HCT116 (cell line): ENCODE data around the gene ABHD10. TPM values are rescaled to one million over a fixed set of nuclear protein-coding genes. Genes with fewer than 3 reads are reported as not detected.

ENCODE experiments used
- ATAC-seq: fragments of 200-7000 bp; cut with Tn5 transposase; 2 replicates; pipeline ENCODE4 v1.9.1; 2020; ENCODE audit warnings: mild to moderate bottlenecking, moderate library complexity
- BruUV-seq: library from RNA; stranded (reverse); fragments of 400-500 nt; replicated peaks from 2 replicates; lab custom pipeline; 2021; lab: Mats Ljungman, UMichigan
- CTCF ChIA-PET: fragments of 300-600 bp; sonication (Branson Sonifier 250); formaldehyde crosslinking; loops from one replicate; lab custom pipeline; 2021; ENCODE audit warnings: antibody characterized with exemption; lab: Charles Lee
- POLR2A ChIA-PET: fragments of 300-600, 350-600 bp; sonication (Branson Sonifier 250); formaldehyde crosslinking; loops from one replicate; lab custom pipeline; 2021; ENCODE audit warnings: antibody characterized with exemption; lab: Charles Lee
- RAD21 ChIA-PET, 2 experiments: fragments of 300-600 bp; sonication (Branson Sonifier 250); formaldehyde crosslinking; loops; one replicate each; lab custom pipeline; 2023; ENCODE audit warnings: low total read pairs in 2 of 2; ENCODE audit not compliant: uncharacterized antibody in 2 of 2, unreplicated experiment in 2 of 2, low non-redundant PET in 1 of 2; lab: Charles Lee
- DNase-seq: peaks from one replicate; pipeline ENCODE4 v3.0.0-alpha.2; 2010; ENCODE audit warnings: low read depth, low spot score
- H2AFZ ChIP-seq: fragments of 200-600 bp; shearing (Covaris generic), sonication (generic); 2 replicates; pipeline ENCODE4 v1.6.1; 2017; ENCODE audit warnings: low read depth, mixed run types, mixed read lengths, antibody characterized with exemption, low read length; ENCODE audit not compliant: poor library complexity, severe bottlenecking
- H3K27ac ChIP-seq: 2 replicates; pipeline ENCODE4 v1.5.1; 2012; ENCODE audit warnings: low read depth, low read length
- H3K27me3 ChIP-seq: fragments of 200-600 bp; sonication (generic); 2 replicates; pipeline ENCODE4 v1.6.1; 2016; ENCODE audit warnings: mixed run types, low read length, mixed read lengths; ENCODE audit not compliant: insufficient read depth
- H3K36me3 ChIP-seq, 2 experiments: fragments of 200-500 bp in 1 of 2; fragments of 200-600 bp in 1 of 2; sonication (Bioruptor generic) in 1 of 2; sonication (generic) in 1 of 2; 2 replicates each; pipeline versions ENCODE4 v1.5.1 to v1.6.1; 2014 to 2016; ENCODE audit warnings: low read length in 2 of 2, inconsistent platforms in 1 of 2, mixed read lengths in 1 of 2, mixed run types in 1 of 2; ENCODE audit not compliant: insufficient read depth in 2 of 2, control insufficient read depth in 1 of 2
- H3K4me1 ChIP-seq, 2 experiments: fragments of 200-600 bp in 1 of 2; sonication (generic) in 1 of 2; 2 replicates each; pipeline versions ENCODE4 v1.5.1 to v1.6.1; 2012 to 2017; ENCODE audit warnings: low read length in 2 of 2, inconsistent platforms in 1 of 2, mild to moderate bottlenecking in 1 of 2, mixed read lengths in 1 of 2, mixed run types in 1 of 2, moderate library complexity in 1 of 2; ENCODE audit not compliant: insufficient read depth in 2 of 2, control insufficient read depth in 1 of 2
- H3K4me2 ChIP-seq: fragments of 200-600 bp; sonication (generic); 2 replicates; pipeline ENCODE4 v1.6.1; 2017; ENCODE audit warnings: mixed run types, low read length, mixed read lengths
- H3K4me3 ChIP-seq, 2 experiments: fragments of 200-600 bp in 1 of 2; sonication (generic) in 1 of 2; replicated peaks in 1 of 2; 2 replicates each; pipeline ENCODE4 v1.5.1; 2011 to 2016; ENCODE audit warnings: low read length in 2 of 2, control low read depth in 1 of 2, low read depth in 1 of 2, mild to moderate bottlenecking in 1 of 2, mixed read lengths in 1 of 2, mixed run types in 1 of 2
- H3K79me2 ChIP-seq: fragments of 200-600 bp; sonication (generic); 2 replicates; pipeline ENCODE4 v1.6.1; 2017; ENCODE audit warnings: mild to moderate bottlenecking, mixed run types, low read length, moderate library complexity, mixed read lengths; ENCODE audit not compliant: insufficient read depth
- H3K9ac ChIP-seq: fragments of 200-600 bp; sonication (generic); 2 replicates; pipeline ENCODE4 v1.6.1; 2016; ENCODE audit warnings: low read length, mixed read lengths
- H3K9me2 ChIP-seq: fragments of 200-600 bp; sonication (generic), shearing (Covaris generic); 2 replicates; pipeline ENCODE4 v1.6.1; 2017; ENCODE audit warnings: mixed run types, mild to moderate bottlenecking, moderate library complexity; ENCODE audit not compliant: insufficient read depth
- H3K9me3 ChIP-seq, 2 experiments: fragments of 200-500 bp in 1 of 2; fragments of 200-600 bp in 1 of 2; sonication (Bioruptor generic) in 1 of 2; sonication (generic) in 1 of 2; 2 replicates each; pipeline ENCODE4 v1.6.1; 2014 to 2017; ENCODE audit warnings: low read length in 2 of 2, mixed read lengths in 2 of 2, inconsistent platforms in 1 of 2, low read depth in 1 of 2, mild to moderate bottlenecking in 1 of 2, mixed run types in 1 of 2, moderate library complexity in 1 of 2; ENCODE audit not compliant: control insufficient read depth in 1 of 2, insufficient read depth in 1 of 2
- H4K20me1 ChIP-seq: fragments of 200-600 bp; sonication (generic), shearing (Covaris generic); 2 replicates; pipeline ENCODE4 v1.6.1; 2017; ENCODE audit warnings: mixed run types, mild to moderate bottlenecking, moderate library complexity; ENCODE audit not compliant: insufficient read depth
- CEBPB ChIP-seq: IDR thresholded peaks from 2 replicates; pipeline ENCODE4 v1.6.1; 2012; ENCODE audit warnings: low read depth
- CTCF ChIP-seq, 3 experiments: fragments of 200-600 bp in 1 of 3; sonication (generic) in 1 of 3; IDR thresholded peaks in 2 of 3; conservative IDR thresholded peaks in 1 of 3; 2 replicates each; pipeline ENCODE4 v1.5.1; 2012 to 2017; ENCODE audit warnings: low read depth in 2 of 3, low read length in 2 of 3, antibody characterized with exemption in 1 of 3, borderline replicate concordance in 1 of 3, control low read depth in 1 of 3, mild to moderate bottlenecking in 1 of 3, mixed read lengths in 1 of 3, mixed run types in 1 of 3, moderate library complexity in 1 of 3; ENCODE audit not compliant: insufficient read depth in 1 of 3
- ELF1 ChIP-seq: IDR thresholded peaks from 2 replicates; pipeline ENCODE4 v1.6.1; 2012; ENCODE audit warnings: low read depth, borderline replicate concordance
- EZH2 ChIP-seq: fragments of 200-600 bp; sonication (generic); IDR thresholded peaks from 2 replicates; pipeline ENCODE4 v1.6.1; 2017; ENCODE audit warnings: antibody characterized with exemption, mixed run types
- EZH2phosphoT487 ChIP-seq: fragments of 200-600 bp; IDR thresholded peaks from 2 replicates; pipeline ENCODE4 v1.6.1; 2018; ENCODE audit warnings: antibody characterized with exemption, borderline replicate concordance
- FOSL1 ChIP-seq: IDR thresholded peaks from 2 replicates; pipeline ENCODE4 v1.6.1; 2012; ENCODE audit warnings: low read depth
- JUND ChIP-seq: IDR thresholded peaks from 2 replicates; pipeline ENCODE4 v1.6.1; 2012
- MAX ChIP-seq: IDR thresholded peaks from 2 replicates; pipeline ENCODE4 v1.6.1; 2012
- POLR2A ChIP-seq: IDR thresholded peaks from 2 replicates; pipeline ENCODE4 v1.7.0; 2011; ENCODE audit warnings: borderline replicate concordance; ENCODE audit not compliant: insufficient read depth, insufficient read length; ENCODE audit errors: extremely low read depth
- POLR2AphosphoS5 ChIP-seq: IDR thresholded peaks from 2 replicates; pipeline ENCODE4 v1.6.1; 2011; ENCODE audit warnings: mild to moderate bottlenecking, low read depth, low read length, moderate library complexity
- RAD21 ChIP-seq: IDR thresholded peaks from 2 replicates; pipeline ENCODE4 v1.6.1; 2012; ENCODE audit warnings: low read depth, mild to moderate bottlenecking
- REST ChIP-seq: IDR thresholded peaks from 2 replicates; pipeline ENCODE4 v1.6.1; 2012; ENCODE audit warnings: low read depth
- SIN3A ChIP-seq: IDR thresholded peaks from 2 replicates; pipeline ENCODE4 v1.6.1; 2012; ENCODE audit warnings: low read depth
- SP1 ChIP-seq: IDR thresholded peaks from 2 replicates; pipeline ENCODE4 v1.6.1; 2012; ENCODE audit warnings: low read depth
- SRF ChIP-seq: IDR thresholded peaks from 2 replicates; pipeline ENCODE4 v1.6.1; 2012; ENCODE audit warnings: low read depth
- TCF7L2 ChIP-seq: IDR thresholded peaks from 2 replicates; pipeline ENCODE4 v1.7.0; 2011; ENCODE audit warnings: borderline replicate concordance, inconsistent platforms; ENCODE audit not compliant: insufficient read depth, insufficient read length; ENCODE audit errors: extremely low read depth
- YY1 ChIP-seq: IDR thresholded peaks from 2 replicates; pipeline ENCODE4 v1.6.1; 2011; ENCODE audit warnings: low read length, low read depth, moderate library complexity, mild to moderate bottlenecking; ENCODE audit not compliant: insufficient replicate concordance; ENCODE audit errors: extremely low read depth
- ZBTB33 ChIP-seq: IDR thresholded peaks from 2 replicates; pipeline ENCODE4 v1.6.1; 2011; ENCODE audit warnings: mild to moderate bottlenecking, low read length, moderate library complexity; ENCODE audit not compliant: insufficient replicate concordance; ENCODE audit errors: extremely low read depth
- ZFX ChIP-seq: fragments of 450-650 bp; IDR thresholded peaks from 2 replicates; pipeline ENCODE4 v1.6.1; 2017
- ZNF274 ChIP-seq: fragments of 200-500 bp; sonication (Bioruptor generic); IDR thresholded peaks from 2 replicates; pipeline ENCODE4 v1.6.1; 2014; ENCODE audit warnings: mild to moderate bottlenecking, low read depth, low read length, inconsistent platforms
- intact Hi-C: fragments of 100-400 bp; cut with micrococcal nuclease; formaldehyde crosslinking; loops from 2 replicates; pipeline ENCODE4 v1.10.0; 2022
- total RNA-seq: library from RNA; stranded (reverse); gene quantifications from one replicate; pipeline ENCODE4 v1.2.1, GENCODE V29; 2021; ENCODE audit not compliant: unreplicated experiment

The ABHD10 gene
- total RNA-seq, 1 experiment from 2014 or later = 295 TPM

- no peak overlapping the region for H3K4me2 ChIP-seq
- H4K20me1 ChIP-seq = no peaks in the 10 kb centered on the region
- no peaks in the 10 kb centered on the region for H3K9me3 ChIP-seq
- no peak for DNase-seq
- ChIA-PET RAD21 (no interaction called here), POLR2A (no interaction called here), CTCF (interaction anchor here (1.3 to 1.7 kb wide), 2 partner anchors 18 to 42 kb away, joined by 6 to 8 read pairs; no protein-coding TSS in a partner anchor)
- peaks cover 29 to 38% of the 10 kb centered on the region in 2 experiments; a peak in 3 of 4 replicates for H3K36me3 ChIP-seq
- H3K4me3 ChIP-seq = no peak overlapping the region
- no peak overlapping the region for H3K9ac ChIP-seq
- no peak overlapping the region for H2AFZ ChIP-seq
- H3K79me2 ChIP-seq = no peaks in the 10 kb centered on the region
- TF ChIP-seq CTCF (IDR thresholded peaks at IDR 0.05 in 2 of 3, conservative IDR thresholded peaks at IDR 0.05 in 1 of 3; ENCODE audit: borderline replicate concordance in 1 of 3, insufficient read depth in 1 of 3, low read depth in 2 of 3, low read length in 2 of 3) (no peak), JUND (no peak), REST (no peak), SIN3A (no peak), CEBPB (no peak), RAD21 (no peak), ZNF274 (no peak), FOSL1 (no peak), ZFX (no peak), EZH2 (no peak), SRF (no peak), YY1 (no peak), POLR2A (no peak), ZBTB33 (no peak), ELF1 (no peak), MAX (no peak), SP1 (no peak), EZH2phosphoT487 (no peak), POLR2AphosphoS5 (no peak), TCF7L2 (no peak)
- peak overlapping the region; percentile 1; the same call in 1 of the 2 replicates for H3K27ac ChIP-seq
- no TSS peak for BruUV-seq
- intact Hi-C loops = loop anchor here (10.0 kb wide), 1 partner anchor 397 kb away; no protein-coding TSS in a partner anchor
- H3K27me3 ChIP-seq = no peaks in the 10 kb centered on the region
- H3K4me1 ChIP-seq = peaks cover 14 to 17% of the 10 kb centered on the region in 2 experiments
- no peaks in the 10 kb centered on the region for H3K9me2 ChIP-seq
- no peak for ATAC-seq
Observed at GRCh38 chr3:111971533-111972130, 7.2 kb upstream of the ABHD10 start.
